Activated CD4-positive, alpha-beta T cell treated with anti-CD3 and anti-CD28 coated beads for 24 hours (primary cell): ENCODE measurements around the gene FAM163A.
"Not testable (repeated sequence)": the region's sequence is repeated elsewhere in the genome, so short reads cannot be mapped to it uniquely, and the experiment has no call there.

Source experiments
- DNase-seq, 2 donors: peaks; one replicate each; pipeline ENCODE4 v3.0.0-alpha.2; 2020; ENCODE audit warnings: low read depth in 2 of 2

FAM163A gene

GRCh38 chr1:179815641-179816040 lies 72.5 kb downstream of the FAM163A start:
- no peak for DNase-seq

- DNase-seq = no peak
Measured at GRCh38 chr1:179816196-179816960, 73.3 kb downstream of the FAM163A start.

- DNase-seq = no peak
Measured at GRCh38 chr1:179817056-179817455, 74.0 kb downstream of the FAM163A start.

GRCh38 chr1:179817789-179818188 lies 74.7 kb downstream of the FAM163A start:
- DNase-seq = no peak

GRCh38 chr1:179818260-179818659 lies 75.2 kb downstream of the FAM163A start:
- no peak for DNase-seq

- no peak for DNase-seq
Measured at GRCh38 chr1:179818743-179819173, 75.7 kb downstream of the FAM163A start.

- no peak for DNase-seq
Measured at GRCh38 chr1:179820226-179820970, 77.3 kb downstream of the FAM163A start.

GRCh38 chr1:179821524-179821923 lies 78.4 kb downstream of the FAM163A start:
- DNase-seq = no peak

- no peak for DNase-seq
Measured at GRCh38 chr1:179822065-179822464, 79.0 kb downstream of the FAM163A start.

GRCh38 chr1:179823693-179824092 lies 80.6 kb downstream of the FAM163A start:
- DNase-seq = no peak

- no peak for DNase-seq
Measured at GRCh38 chr1:179824265-179824664, 81.2 kb downstream of the FAM163A start.

GRCh38 chr1:179825206-179825605 lies 82.1 kb downstream of the FAM163A start:
- DNase-seq = no peak

- DNase-seq = no peak
Measured at GRCh38 chr1:179825798-179826460, 82.8 kb downstream of the FAM163A start.

GRCh38 chr1:179826626-179827280 lies 83.7 kb downstream of the FAM163A start:
- DNase-seq = no peak

- no peak for DNase-seq
Measured at GRCh38 chr1:179828554-179829110, 85.5 kb downstream of the FAM163A start.

GRCh38 chr1:179831225-179831624 lies 88.1 kb downstream of the FAM163A start:
- DNase-seq = no peak

- no peak for DNase-seq
Measured at GRCh38 chr1:179831852-179832699, 89.0 kb downstream of the FAM163A start.

GRCh38 chr1:179836686-179837445 lies 93.8 kb downstream of the FAM163A start:
- DNase-seq = not testable (repeated sequence)

- DNase-seq = no peak
Measured at GRCh38 chr1:179840107-179840506, 97.0 kb downstream of the FAM163A start.

- DNase-seq = no peak
Measured at GRCh38 chr1:179848233-179848632, 105.1 kb downstream of the FAM163A start.
